COR-L47 (cell line): Measurements from ENCODE around the gene KCTD20.
"Not testable (repeated sequence)": the region's sequence is repeated elsewhere in the genome, so short reads cannot be mapped to it uniquely, and the experiment has no call there.

Experiments
- DNase-seq: peaks from one replicate; lab custom pipeline; 2025; lab: John Stamatoyannopoulos, UW

The KCTD20 gene

GRCh38 chr6:36444470-36444869 is 1.7 kb downstream of the KCTD20 start:
- DNase-seq, result no peak

GRCh38 chr6:36445621-36446020 is 2.8 kb downstream of the KCTD20 start:
- no peak for DNase-seq

GRCh38 chr6:36449173-36449572 is 6.4 kb downstream of the KCTD20 start:
- DNase-seq, result not testable (repeated sequence)

GRCh38 chr6:36452897-36453296 is 10.1 kb downstream of the KCTD20 start:
- not testable (repeated sequence) for DNase-seq

- DNase-seq, result no peak
Measured at GRCh38 chr6:36455486-36456027, 12.8 kb downstream of the KCTD20 start.

GRCh38 chr6:36459501-36459900 is 16.7 kb downstream of the KCTD20 start:
- DNase-seq, result no peak

- DNase-seq, result no peak
Measured at GRCh38 chr6:36460916-36461315, 18.1 kb downstream of the KCTD20 start.

GRCh38 chr6:36461646-36462045 is 18.8 kb downstream of the KCTD20 start:
- no peak for DNase-seq

- DNase-seq, result no peak
Measured at GRCh38 chr6:36463676-36464075, 20.9 kb downstream of the KCTD20 start.

- no peak for DNase-seq
Measured at GRCh38 chr6:36464233-36464632, 21.4 kb downstream of the KCTD20 start.

- no peak for DNase-seq
Measured at GRCh38 chr6:36467625-36468024, 24.8 kb downstream of the KCTD20 start.

- DNase-seq, result no peak
Measured at GRCh38 chr6:36469148-36469661, 26.4 kb downstream of the KCTD20 start.

- DNase-seq, result no peak
Measured at GRCh38 chr6:36469946-36470345, 27.1 kb downstream of the KCTD20 start.

GRCh38 chr6:36478051-36478526 is 35.3 kb downstream of the KCTD20 start:
- no peak for DNase-seq

- DNase-seq, result no peak
Measured at GRCh38 chr6:36479256-36479655, 36.5 kb downstream of the KCTD20 start.

GRCh38 chr6:36483326-36483725 is 40.5 kb downstream of the KCTD20 start:
- not testable (repeated sequence) for DNase-seq

- no peak for DNase-seq
Measured at GRCh38 chr6:36484736-36485135, 41.9 kb downstream of the KCTD20 start.

GRCh38 chr6:36487698-36488097 is 44.9 kb downstream of the KCTD20 start:
- no peak for DNase-seq

GRCh38 chr6:36488221-36488620 is 45.4 kb downstream of the KCTD20 start:
- no peak for DNase-seq

- no peak for DNase-seq
Measured at GRCh38 chr6:36489426-36489825, 46.6 kb downstream of the KCTD20 start.

GRCh38 chr6:36491378-36491965 is 48.7 kb downstream of the KCTD20 start:
- DNase-seq, result no peak

GRCh38 chr6:36492092-36492491 is 49.3 kb downstream of the KCTD20 start:
- no peak for DNase-seq

- no peak for DNase-seq
Measured at GRCh38 chr6:36492621-36493020, 49.8 kb downstream of the KCTD20 start.

GRCh38 chr6:36493319-36493718 is 50.5 kb downstream of the KCTD20 start:
- no peak for DNase-seq
